GM23338 (cell line): ENCODE measurements around the gene PRSS36. TPM values are rescaled to one million over a fixed set of nuclear protein-coding genes. Genes with fewer than 3 reads are reported as not detected.

Source experiments
- ATAC-seq: fragments of 200-7000 bp; cut with Tn5 transposase; 3 replicates; pipeline ENCODE4 v1.9.1; 2020
- DNase-seq: peaks from one replicate; pipeline ENCODE4 v3.0.0-alpha.2; 2015; ENCODE audit warnings: low spot score
- H2AFZ ChIP-seq: fragments of 200-600 bp; sonication (generic); 2 replicates; pipeline ENCODE4 v1.8.0; 2016; ENCODE audit warnings: antibody characterized with exemption, mild to moderate bottlenecking, moderate library complexity
- H3F3A ChIP-seq: fragments of 200-600 bp; sonication (generic); replicated peaks from 2 replicates; pipeline ENCODE4 v1.8.0; 2017; ENCODE audit warnings: antibody characterized with exemption, mixed run types, low read depth
- H3K27ac ChIP-seq: fragments of 200-600 bp; sonication (generic); 2 replicates; pipeline ENCODE4 v1.6.1; 2016; ENCODE audit warnings: low read depth
- H3K27me3 ChIP-seq: fragments of 200-600 bp; sonication (generic); 2 replicates; pipeline ENCODE4 v1.8.0; 2016; ENCODE audit warnings: mild to moderate bottlenecking, mixed run types, moderate library complexity; ENCODE audit not compliant: insufficient read depth
- H3K36me3 ChIP-seq: fragments of 200-600 bp; sonication (generic); 2 replicates; pipeline ENCODE4 v1.8.0; 2016; ENCODE audit warnings: mild to moderate bottlenecking; ENCODE audit not compliant: insufficient read depth
- H3K4me1 ChIP-seq: fragments of 200-600 bp; sonication (generic); 2 replicates; pipeline ENCODE4 v1.8.0; 2016; ENCODE audit warnings: mild to moderate bottlenecking, moderate library complexity; ENCODE audit not compliant: insufficient read depth
- H3K4me2 ChIP-seq: fragments of 200-600 bp; sonication (generic); 2 replicates; pipeline ENCODE4 v1.7.1; 2017; ENCODE audit warnings: mixed run types
- H3K4me3 ChIP-seq: fragments of 200-600 bp; sonication (generic); 2 replicates; pipeline ENCODE4 v1.6.1; 2016; ENCODE audit warnings: mixed run types
- H3K79me2 ChIP-seq: fragments of 200-600 bp; sonication (generic); replicated peaks from 2 replicates; pipeline ENCODE4 v1.8.0; 2017; ENCODE audit warnings: mild to moderate bottlenecking; ENCODE audit not compliant: insufficient read depth
- H3K9me2 ChIP-seq: fragments of 200-600 bp; sonication (generic); 2 replicates; pipeline ENCODE4 v1.8.0; 2017; ENCODE audit not compliant: insufficient read depth
- H4K20me1 ChIP-seq: fragments of 200-600 bp; sonication (generic); replicated peaks from 2 replicates; pipeline ENCODE4 v1.8.0; 2017; ENCODE audit warnings: mild to moderate bottlenecking; ENCODE audit not compliant: insufficient read depth
- H3K27ac Mint-ChIP-seq: 2 replicates; pipeline ENCODE4 v1.8.0; 2020; ENCODE audit warnings: inconsistent platforms, mild to moderate bottlenecking, moderate library complexity, mixed read lengths
- H3K27me3 Mint-ChIP-seq: 3 replicates; pipeline ENCODE4 v1.8.0; 2022; ENCODE audit warnings: low read depth, mild to moderate bottlenecking, moderate library complexity, mixed read lengths, inconsistent platforms; ENCODE audit not compliant: insufficient read depth, poor library complexity
- H3K36me3 Mint-ChIP-seq: 3 replicates; pipeline ENCODE4 v1.8.0; 2021; ENCODE audit warnings: low read depth, mild to moderate bottlenecking, inconsistent platforms, moderate library complexity, mixed read lengths
- H3K4me1 Mint-ChIP-seq: 3 replicates; pipeline ENCODE4 v1.8.0; 2020; ENCODE audit warnings: mild to moderate bottlenecking, inconsistent platforms, mixed read lengths
- H3K4me3 Mint-ChIP-seq: 3 replicates; pipeline ENCODE4 v1.8.0; 2021; ENCODE audit warnings: moderate library complexity, mild to moderate bottlenecking, inconsistent platforms, mixed read lengths
- H3K9me3 Mint-ChIP-seq: 3 replicates; pipeline ENCODE4 v1.8.0; 2020; ENCODE audit warnings: moderate library complexity, mild to moderate bottlenecking, inconsistent platforms, mixed read lengths
- CREB1 ChIP-seq: fragments of 250-450 bp; sonication (Bioruptor Pico); IDR thresholded peaks from 2 replicates; pipeline ENCODE4 v1.5.0; 2020; ENCODE audit warnings: low read depth, mild to moderate bottlenecking, moderate library complexity
- CTCF ChIP-seq, 2 experiments: fragments of 200-600 bp in 1 of 2; sonication (generic) in 1 of 2; conservative IDR thresholded peaks; 2 replicates each; pipeline versions ENCODE4 v1.5.1 to v1.6.1; 2016 to 2017; ENCODE audit warnings: antibody characterized with exemption in 2 of 2, low read depth in 2 of 2, mild to moderate bottlenecking in 2 of 2, moderate library complexity in 1 of 2
- ETS1 ChIP-seq: IDR thresholded peaks from 2 replicates; pipeline ENCODE4 v1.6.1; 2016; ENCODE audit warnings: antibody characterized with exemption
- EZH2 ChIP-seq: fragments of 200-600 bp; sonication (generic); IDR thresholded peaks from one replicate; pipeline ENCODE4 v1.8.0; 2017; ENCODE audit warnings: antibody characterized with exemption, mild to moderate bottlenecking, low read depth; ENCODE audit not compliant: unreplicated experiment
- EZH2phosphoT487 ChIP-seq: fragments of 200-600 bp; sonication (generic); IDR thresholded peaks from one replicate; pipeline ENCODE4 v1.8.1; 2018; ENCODE audit warnings: antibody characterized with exemption; ENCODE audit not compliant: unreplicated experiment
- JUNB ChIP-seq: IDR thresholded peaks from one replicate; pipeline ENCODE4 v1.6.1; 2016; ENCODE audit warnings: antibody characterized with exemption; ENCODE audit not compliant: unreplicated experiment
- NANOG ChIP-seq: IDR thresholded peaks from 2 replicates; pipeline ENCODE4 v1.6.1; 2016; ENCODE audit warnings: antibody characterized with exemption, borderline replicate concordance
- POLR2AphosphoS5 ChIP-seq: IDR thresholded peaks from 2 replicates; pipeline ENCODE4 v1.6.1; 2016; ENCODE audit warnings: antibody characterized with exemption, low read depth
- REST ChIP-seq: IDR thresholded peaks from one replicate; pipeline ENCODE4 v1.6.1; 2018; ENCODE audit warnings: antibody characterized with exemption; ENCODE audit not compliant: unreplicated experiment
- STAT1 ChIP-seq: IDR thresholded peaks from one replicate; pipeline ENCODE4 v1.6.1; 2016; ENCODE audit warnings: antibody characterized with exemption; ENCODE audit not compliant: unreplicated experiment
- ZNF114 ChIP-seq: fragments of 250-450 bp; sonication (Bioruptor Pico); IDR thresholded peaks from 2 replicates; pipeline ENCODE4 v1.5.0; 2020; ENCODE audit warnings: mild to moderate bottlenecking, moderate library complexity
- ZNF331 ChIP-seq: fragments of 250-450 bp; sonication (Bioruptor Pico); IDR thresholded peaks from 2 replicates; pipeline ENCODE4 v1.5.0; 2020; ENCODE audit warnings: low read depth, mild to moderate bottlenecking, moderate library complexity
- ZNF462 ChIP-seq: fragments of 250-450 bp; sonication (Bioruptor Pico); IDR thresholded peaks from 2 replicates; pipeline ENCODE4 v1.5.0; 2020; ENCODE audit warnings: mild to moderate bottlenecking, moderate library complexity
- polyA plus RNA-seq: library from polyadenylated mRNA; unstranded; fragments of >200 nt; fragmentation: Nextera tagmentation; extraction: Ambion mirVana; gene quantifications from 2 replicates; pipeline ENCODE4 v1.2.1, GENCODE V29; 2016
- total RNA-seq: library from RNA; depleted of rRNA; stranded (reverse); fragments of >200 nt; shearing (Covaris generic); gene quantifications from 2 replicates; pipeline ENCODE4 v1.2.3, GENCODE V29; 2014

Gene PRSS36
- total and polyA plus RNA-seq, 2 experiments from 2014 or later = 0.91 to 1.4 TPM

GRCh38 chr16:31190818-31191444 is 41.1 kb upstream of the PRSS36 start:
- no peak for DNase-seq
- Histone ChIP-seq H3F3A (peaks cover 92% of the 10 kb centered on the region), H3K36me3 (peaks cover 99% of the 10 kb centered on the region), H2AFZ (no peak overlapping the region), H3K4me1 (no peaks in the 10 kb centered on the region), H3K4me2 (no peak overlapping the region), H3K79me2 (peaks cover 70% of the 10 kb centered on the region), H3K27ac (0 out of 2 replicates have a peak overlapping the region, but pooled peaks have one; percentile 50), H3K27me3 (no peaks in the 10 kb centered on the region), H4K20me1 (peaks cover 86% of the 10 kb centered on the region), H3K4me3 (no peak overlapping the region), H3K9me2 (no peaks in the 10 kb centered on the region)
- H3K27me3 Mint-ChIP-seq = peaks cover 13% of the 10 kb centered on the region
- no peaks in the 10 kb centered on the region for H3K9me3 Mint-ChIP-seq
- H3K27ac Mint-ChIP-seq = no peak overlapping the region
- no peak for ATAC-seq
- H3K4me3 Mint-ChIP-seq = no peak overlapping the region; the same call in 2 of the 3 replicates
- H3K4me1 Mint-ChIP-seq = peaks cover 9% of the 10 kb centered on the region
- H3K36me3 Mint-ChIP-seq = peaks cover 100% of the 10 kb centered on the region
- TF ChIP-seq STAT1 (no peak), NANOG (no peak), ZNF114 (CRISPR knock-in tag) (no peak), REST (no peak), ZNF331 (CRISPR knock-in tag) (no peak), CREB1 (no peak), JUNB (no peak), ZNF462 (CRISPR knock-in tag) (no peak), EZH2 (no peak), CTCF (conservative IDR thresholded peaks at IDR 0.05; ENCODE audit: low read depth in 2 of 2) (no peak), POLR2AphosphoS5 (no peak), ETS1 (no peak), EZH2phosphoT487 (no peak)
